NCI-H526 treated with DMSO at 0.1 percent for 48 hours (cell line): ENCODE results near the gene CSTPP1.
A peak's percentile ranks its signal among the peaks of the same experiment; 100 is the strongest.

Experiments used
- DNase-seq: peaks from one replicate; lab custom pipeline; 2025; lab: John Stamatoyannopoulos, UW

Gene CSTPP1

DNA sequence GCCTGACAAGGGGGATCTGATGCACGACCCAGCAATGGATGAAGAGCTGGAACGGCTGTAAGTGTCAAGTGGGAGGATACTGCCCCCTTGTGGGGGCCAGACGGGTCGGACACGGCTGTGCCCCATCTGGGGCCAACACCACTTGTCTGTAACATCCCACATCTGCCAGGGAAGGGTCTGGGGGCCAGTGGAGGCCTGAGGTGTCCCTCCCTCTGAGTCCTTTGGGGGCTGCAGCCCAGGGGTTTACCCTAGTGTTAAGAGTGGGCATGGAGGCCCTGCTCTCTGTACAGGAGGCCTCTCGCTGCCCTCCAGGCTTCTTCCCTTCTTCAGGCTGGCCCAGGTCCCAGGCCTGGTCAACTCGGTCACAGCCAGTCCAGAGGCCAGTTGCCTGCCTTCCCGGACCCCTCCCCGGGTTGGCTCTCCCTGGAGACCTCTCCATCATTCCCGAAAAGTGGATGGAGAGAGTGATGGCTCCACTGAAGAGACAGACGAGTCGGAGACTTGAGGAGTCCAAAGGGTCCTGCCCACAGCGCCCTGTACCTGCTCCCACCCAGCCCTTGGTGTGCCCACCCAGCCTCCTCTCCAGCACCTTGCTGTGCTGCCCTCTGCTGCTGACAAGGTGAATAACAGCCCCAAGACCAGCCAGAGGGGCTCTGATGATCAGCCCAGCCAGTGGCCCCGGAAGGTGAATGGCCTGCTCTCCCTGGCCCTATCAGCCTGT is 224.7 kb downstream of the CSTPP1 start:
- DNase-seq = no peak

GRCh38 chr11:47161890-47162289 is 225.3 kb downstream of the CSTPP1 start:
- DNase-seq = no peak

- no peak for DNase-seq
These were observed 225.9 kb downstream of the CSTPP1 start for GRCh38 chr11:47162426-47162825.

GRCh38 chr11:47163193-47163592 is 226.6 kb downstream of the CSTPP1 start:
- DNase-seq = no peak

GRCh38 chr11:47163898-47164297 is 227.3 kb downstream of the CSTPP1 start:
- no peak for DNase-seq

DNA sequence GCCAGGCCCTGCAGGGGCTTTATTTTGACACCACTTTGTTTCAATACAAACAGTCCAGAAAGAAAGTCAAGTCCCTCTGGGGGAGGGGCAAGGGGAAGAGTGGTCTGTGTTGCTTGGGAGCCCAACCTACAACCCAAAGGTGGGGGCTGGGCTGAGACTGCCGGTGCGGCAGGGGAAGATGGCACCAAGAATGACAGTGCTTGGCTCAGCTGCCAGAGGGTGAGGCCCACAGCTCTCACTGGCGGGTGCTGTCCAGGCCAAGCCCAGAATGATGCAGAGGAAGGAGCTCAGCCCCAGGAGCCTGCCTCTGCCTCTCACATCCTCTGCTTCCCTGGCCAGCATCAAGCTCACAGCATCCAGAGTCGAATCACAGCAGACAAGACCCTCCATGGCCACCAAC is 227.8 kb downstream of the CSTPP1 start:
- DNase-seq = no peak

DNA sequence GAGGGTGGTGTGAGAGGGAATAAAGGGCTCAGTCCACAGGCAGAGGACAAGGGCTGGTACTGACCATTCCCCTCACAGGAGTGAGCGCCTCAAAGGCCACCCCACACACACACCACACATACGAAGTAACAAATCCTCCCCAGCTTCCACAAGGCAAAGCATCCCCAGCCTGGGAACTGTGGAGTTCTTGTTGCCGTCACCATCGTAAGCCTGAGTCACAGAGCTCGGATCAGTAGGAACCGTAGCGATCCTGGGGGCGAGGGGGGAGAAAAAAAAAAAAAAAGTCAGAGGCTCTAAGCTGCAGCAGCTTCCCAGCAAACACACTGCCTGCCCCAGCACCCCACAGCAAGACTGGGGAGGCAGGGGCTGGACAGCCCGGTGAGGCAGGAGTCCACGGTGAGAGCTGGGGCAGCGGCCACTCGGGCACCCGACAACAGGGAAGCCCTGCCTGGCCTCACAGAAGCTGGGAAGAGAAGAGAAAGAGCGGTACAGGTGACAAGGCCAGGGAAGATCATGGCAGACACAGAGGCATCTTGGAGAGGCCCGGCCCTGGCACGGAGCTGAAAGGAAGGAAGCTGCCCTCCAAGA is 228.8 kb downstream of the CSTPP1 start:
- DNase-seq = no peak

DNA sequence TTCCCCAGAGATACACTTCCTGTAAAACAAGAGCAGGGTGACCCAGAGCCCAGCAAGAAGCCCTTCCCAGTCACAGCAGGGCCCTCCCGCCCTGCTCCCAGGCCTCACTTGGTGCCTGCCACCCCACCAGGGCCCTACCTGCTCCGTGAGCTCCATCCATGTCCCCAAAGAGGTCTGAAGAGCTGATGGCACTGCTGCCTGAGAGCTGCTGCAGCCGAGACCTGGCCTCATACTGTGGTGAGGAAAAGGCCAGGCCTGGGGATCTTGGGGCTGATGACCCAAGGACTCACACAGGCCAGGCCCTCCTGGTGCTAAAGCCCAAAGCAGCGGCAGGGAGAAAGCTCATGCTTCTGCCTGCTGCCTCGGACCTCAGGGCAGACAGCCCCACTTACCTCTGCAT is 229.8 kb downstream of the CSTPP1 start:
- DNase-seq = no peak

DNA sequence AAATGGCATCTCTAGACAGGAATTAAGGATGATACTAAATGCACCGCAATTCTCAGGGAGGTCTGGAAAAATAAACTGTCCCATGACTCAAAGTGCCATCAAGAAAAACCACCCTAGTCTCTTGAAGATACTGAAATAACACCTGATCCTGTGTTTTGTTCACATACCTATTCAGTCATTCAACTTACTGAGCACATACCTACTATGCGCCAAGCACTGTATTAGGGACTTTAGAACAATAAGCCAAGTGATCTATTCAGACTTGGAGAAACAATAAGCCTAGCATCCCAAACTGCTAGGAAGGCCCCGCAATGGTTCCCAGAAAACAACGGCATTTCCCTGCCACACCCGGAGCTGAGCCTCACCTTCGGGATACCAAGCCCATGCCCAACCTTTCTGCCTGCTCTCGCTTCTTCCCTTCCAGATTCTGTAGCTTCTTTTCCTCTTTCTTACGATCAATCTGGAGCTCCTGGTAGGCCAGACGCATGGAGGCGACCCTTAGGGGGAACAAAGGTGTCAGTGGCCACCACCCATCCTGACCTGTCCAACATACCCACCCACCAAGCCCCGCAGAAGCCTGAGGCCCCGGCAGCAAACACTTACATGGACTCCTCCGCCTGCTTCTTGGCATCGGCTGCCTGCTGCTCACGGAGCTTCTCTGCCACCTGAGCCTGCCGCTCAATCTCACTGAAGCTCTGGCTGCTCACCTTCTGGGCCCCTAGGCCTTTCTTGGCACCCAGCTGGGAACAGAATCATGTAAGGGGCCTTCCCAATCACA is 234.7 kb downstream of the CSTPP1 start:
- no peak for DNase-seq

DNA sequence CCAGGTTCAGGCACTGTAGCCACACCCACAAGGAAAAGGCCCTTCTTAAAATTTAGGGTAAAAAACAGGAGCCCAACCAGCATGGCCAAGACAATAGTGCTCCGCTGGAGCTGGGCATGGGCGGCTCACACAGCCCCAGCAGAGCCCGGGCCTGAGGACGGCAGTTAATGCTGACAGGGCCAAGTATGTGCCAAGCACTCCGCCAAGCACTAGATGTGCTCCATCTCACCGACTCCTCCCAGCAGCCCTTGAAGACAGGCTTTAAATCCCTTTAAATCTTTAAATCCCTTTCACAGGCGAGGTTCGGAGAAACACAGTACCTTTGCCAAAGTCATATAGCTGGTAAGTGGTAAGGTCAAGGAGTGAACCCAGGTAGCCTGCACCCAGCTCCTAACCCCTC is 235.3 kb downstream of the CSTPP1 start:
- no peak for DNase-seq

- no peak for DNase-seq
These were observed 236.3 kb downstream of the CSTPP1 start for GRCh38 chr11:47172740-47173336.

- no peak for DNase-seq
These were observed 239.3 kb downstream of the CSTPP1 start for GRCh38 chr11:47175746-47176327.

GRCh38 chr11:47176328-47177228 is 240.0 kb downstream of the CSTPP1 start, which contains the start of gene ARFGAP2:
TSS of gene ARFGAP2 (minus strand) at chr11:47176879. CDS start at chr11:47176853, 26 bp downstream.
- peak; percentile 92 for DNase-seq

DNA sequence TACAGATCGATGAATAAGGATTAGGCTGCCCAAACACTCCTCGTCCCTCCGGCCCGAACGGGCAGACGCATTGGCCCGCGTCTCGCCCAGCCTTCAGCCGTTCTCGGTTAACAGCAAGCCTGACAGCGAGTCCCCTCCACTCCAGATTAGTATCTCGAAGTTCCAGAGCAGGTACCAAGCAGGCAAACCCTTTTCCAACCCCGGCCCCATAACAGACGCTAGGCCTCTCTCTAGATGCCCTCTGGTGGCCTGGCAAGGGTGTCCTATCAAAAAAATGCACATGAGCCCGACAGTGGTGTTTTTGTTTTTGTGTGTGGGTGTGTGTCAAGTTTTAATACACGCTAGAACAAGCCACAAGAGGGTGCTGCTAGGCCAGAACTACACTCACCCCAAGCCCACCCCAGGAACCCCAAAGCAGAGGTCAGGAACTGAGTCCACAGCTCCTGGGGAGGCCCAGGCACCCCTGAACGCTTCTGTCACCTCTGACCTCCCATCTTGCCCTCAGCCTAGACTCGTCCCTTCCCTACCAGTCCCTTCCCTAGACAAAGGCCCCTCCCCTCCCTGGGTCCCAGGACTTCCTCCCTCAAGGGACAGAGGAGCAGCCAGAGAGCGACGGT is 240.8 kb downstream of the CSTPP1 start:
- DNase-seq = peak; percentile 90

GRCh38 chr11:47177846-47178245 is 241.3 kb downstream of the CSTPP1 start:
- DNase-seq = no peak

- no peak for DNase-seq
These were observed 241.8 kb downstream of the CSTPP1 start for GRCh38 chr11:47178316-47178715.

- no peak for DNase-seq
These were observed 242.4 kb downstream of the CSTPP1 start for GRCh38 chr11:47178737-47179654.

- peak; percentile 13 for DNase-seq
These were observed 243.1 kb downstream of the CSTPP1 start for GRCh38 chr11:47179655-47179991.

DNA sequence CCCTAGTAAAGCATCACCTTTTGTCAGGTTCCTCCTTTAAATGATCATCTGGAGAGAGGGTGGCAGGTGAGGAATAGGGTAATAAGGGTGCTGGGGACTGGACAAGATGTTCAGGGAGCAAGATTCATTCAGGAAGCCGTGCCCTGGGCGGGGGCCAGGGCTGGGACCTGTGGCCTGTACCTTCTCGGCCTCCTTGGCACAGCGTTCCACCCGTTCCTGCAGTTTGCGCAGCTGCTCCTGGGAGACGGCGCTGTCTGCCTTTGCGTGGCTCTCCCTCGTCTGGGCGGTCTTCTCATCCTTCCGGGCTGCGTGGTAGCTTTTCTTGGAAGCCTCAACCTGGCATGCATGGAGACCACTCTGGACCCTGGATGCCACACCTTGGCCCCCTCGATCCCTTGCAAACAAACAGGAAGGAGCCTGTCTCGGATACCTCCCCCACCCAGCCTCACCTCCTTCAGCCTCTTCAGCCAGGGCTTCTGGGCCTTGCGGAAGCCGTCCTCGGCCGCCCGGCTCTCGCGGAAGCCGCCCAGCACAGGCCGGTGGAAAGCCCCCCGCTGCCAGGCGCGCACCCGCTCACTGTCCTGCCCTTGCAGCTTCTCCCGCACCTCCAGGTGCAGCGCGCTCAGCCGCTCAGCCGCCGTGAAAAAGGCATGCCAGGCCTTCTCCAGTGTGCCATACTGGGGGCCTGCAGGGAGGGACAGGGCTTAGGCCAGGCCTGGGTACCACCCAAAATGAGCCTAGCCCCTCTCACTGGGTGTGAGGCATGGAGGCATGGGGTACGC is 243.6 kb downstream of the CSTPP1 start:
- DNase-seq = no peak
